Calu3 (cell line): ENCODE measurements around the gene PTRHD1. TPM values are rescaled to one million over a fixed set of nuclear protein-coding genes. Genes with fewer than 3 reads are reported as not detected.
A peak's percentile ranks its signal among the peaks of the same experiment; 100 is the strongest.

Source experiments
- BruUV-seq: library from RNA; stranded (reverse); fragments of 400-500 nt; replicated peaks from 2 replicates; lab custom pipeline; 2021; lab: Mats Ljungman, UMichigan
- CTCF ChIA-PET: fragments of 300-600 bp; sonication (Branson Sonifier 250); formaldehyde crosslinking; loops from one replicate; lab custom pipeline; 2022; ENCODE audit warnings: antibody characterized with exemption; lab: Charles Lee
- DNase-seq: peaks from one replicate; pipeline ENCODE4 v3.0.0; 2022
- H3K27ac Mint-ChIP-seq: one replicate; pipeline ENCODE4 v1.8.0; 2022; ENCODE audit warnings: mixed read lengths; ENCODE audit not compliant: unreplicated experiment
- H3K27me3 Mint-ChIP-seq: one replicate; pipeline ENCODE4 v1.8.0; 2022; ENCODE audit warnings: mixed read lengths; ENCODE audit not compliant: unreplicated experiment
- H3K36me3 Mint-ChIP-seq: one replicate; pipeline ENCODE4 v1.8.0; 2022; ENCODE audit warnings: mild to moderate bottlenecking, moderate library complexity, mixed read lengths; ENCODE audit not compliant: insufficient read depth, unreplicated experiment
- H3K4me1 Mint-ChIP-seq: one replicate; pipeline ENCODE4 v1.8.0; 2022; ENCODE audit warnings: mild to moderate bottlenecking, low read depth, mixed read lengths; ENCODE audit not compliant: unreplicated experiment
- H3K4me3 Mint-ChIP-seq: one replicate; pipeline ENCODE4 v1.8.0; 2022; ENCODE audit warnings: mild to moderate bottlenecking, low read depth, moderate library complexity, mixed read lengths; ENCODE audit not compliant: unreplicated experiment
- H3K9me3 Mint-ChIP-seq: one replicate; pipeline ENCODE4 v1.8.0; 2022; ENCODE audit warnings: low read depth, mixed read lengths; ENCODE audit not compliant: unreplicated experiment
- CTCF ChIP-seq: fragments of 200-600 bp; IDR thresholded peaks from one replicate; pipeline ENCODE4 v1.8.0; 2022; ENCODE audit warnings: antibody characterized with exemption; ENCODE audit not compliant: unreplicated experiment
- intact Hi-C: fragments of 100-400 bp; cut with micrococcal nuclease; formaldehyde crosslinking; loops from one replicate; pipeline ENCODE4 v1.10.0; 2022; ENCODE audit not compliant: unreplicated experiment
- total RNA-seq: library from RNA; stranded (reverse); gene quantifications from 2 replicates; pipeline ENCODE4 v1.2.3, GENCODE V29; 2022

Gene PTRHD1
- total RNA-seq, 1 experiment from 2014 or later = 22.3 TPM

GRCh38 chr2:24833821-24834732 lies 40.9 kb upstream of the PTRHD1 start:
- Mint-ChIP-seq H3K27ac (no peak overlapping the region), H3K4me3 (no peak overlapping the region), H3K9me3 (no peaks in the 10 kb centered on the region), H3K27me3 (no peaks in the 10 kb centered on the region), H3K4me1 (no peaks in the 10 kb centered on the region), H3K36me3 (peaks cover 25% of the 10 kb centered on the region)
- no peak for DNase-seq
- intact Hi-C loops = no loop called here
- TSS peak; percentile 25 for BruUV-seq
- no peak for TF ChIP-seq CTCF
- CTCF ChIA-PET = no interaction called here

GRCh38 chr2:24832931-24833701 lies 39.9 kb upstream of the PTRHD1 start:
- no peak for DNase-seq
- H3K9me3 Mint-ChIP-seq = no peaks in the 10 kb centered on the region
- H3K27me3 Mint-ChIP-seq = no peaks in the 10 kb centered on the region
- no TSS peak for BruUV-seq
- H3K36me3 Mint-ChIP-seq = peaks cover 30% of the 10 kb centered on the region
- H3K4me3 Mint-ChIP-seq = no peak overlapping the region
- intact Hi-C loops = no loop called here
- H3K27ac Mint-ChIP-seq = no peak overlapping the region
- no peak for TF ChIP-seq CTCF
- H3K4me1 Mint-ChIP-seq = no peaks in the 10 kb centered on the region
- CTCF ChIA-PET = no interaction called here

GRCh38 chr2:24832521-24832920 lies 39.3 kb upstream of the PTRHD1 start:
- Mint-ChIP-seq H3K36me3 (peaks cover 32% of the 10 kb centered on the region), H3K4me1 (no peaks in the 10 kb centered on the region), H3K9me3 (no peaks in the 10 kb centered on the region), H3K27ac (no peak overlapping the region), H3K27me3 (no peaks in the 10 kb centered on the region), H3K4me3 (no peak overlapping the region)
- intact Hi-C loops = no loop called here
- no peak for TF ChIP-seq CTCF
- CTCF ChIA-PET = no interaction called here
- no TSS peak for BruUV-seq
- DNase-seq = no peak

GRCh38 chr2:24832073-24832461 lies 38.9 kb upstream of the PTRHD1 start:
- BruUV-seq = no TSS peak
- DNase-seq = no peak
- CTCF ChIA-PET = no interaction called here
- H3K4me3 Mint-ChIP-seq = no peak overlapping the region
- no peaks in the 10 kb centered on the region for H3K27me3 Mint-ChIP-seq
- no peaks in the 10 kb centered on the region for H3K9me3 Mint-ChIP-seq
- intact Hi-C loops = no loop called here
- H3K36me3 Mint-ChIP-seq = peaks cover 37% of the 10 kb centered on the region
- no peaks in the 10 kb centered on the region for H3K4me1 Mint-ChIP-seq
- TF ChIP-seq CTCF = no peak
- no peak overlapping the region for H3K27ac Mint-ChIP-seq
